Uterus (tissue), 2 donors: ENCODE results near the gene SYT13.

ENCODE experiments used
- CTCF ChIP-seq, 4 experiments: fragments of 200-600 bp in 2 of 4; fragments of 450-650 bp in 2 of 4; sonication (generic) in 2 of 4; IDR thresholded peaks; one replicate each; pipeline ENCODE4 v1.5.1; 2016 to 2019; ENCODE audit warnings: antibody characterized with exemption in 4 of 4, mild to moderate bottlenecking in 2 of 4, moderate library complexity in 1 of 4
- POLR2A ChIP-seq, 2 donors: fragments of 450-650 bp; IDR thresholded peaks; one replicate each; pipeline ENCODE4 v1.6.1; 2016; ENCODE audit warnings: antibody characterized with exemption in 2 of 2, mild to moderate bottlenecking in 1 of 2, moderate library complexity in 1 of 2

- no peak for TF ChIP-seq CTCF (IDR thresholded peaks at IDR 0.05)
- TF ChIP-seq POLR2A (IDR thresholded peaks at IDR 0.05) = no peak
Measured at GRCh38 chr11:45216901-45217300, 69.2 kb downstream of the SYT13 start.
